B cell (primary cell): ENCODE data around the gene NUP210L. TPM values are rescaled to one million over a fixed set of nuclear protein-coding genes. Genes with fewer than 3 reads are reported as not detected.
A peak's percentile ranks its signal among the peaks of the same experiment; 100 is the strongest.

Experiments used
- ATAC-seq: fragments of 200-7000 bp; cut with Tn5 transposase; one replicate; pipeline ENCODE4 v1.10.0; 2021; ENCODE audit warnings: low read depth, mild to moderate bottlenecking, moderate number of reproducible peaks, moderate library complexity
- CTCF ChIA-PET: fragments of 350-600 bp; sonication (Branson Sonifier 250); formaldehyde crosslinking; loops from one replicate; lab custom pipeline; 2021; ENCODE audit warnings: antibody characterized with exemption, inconsistent platforms; lab: Charles Lee
- POLR2A ChIA-PET: fragments of 350-600 bp; sonication (Branson Sonifier 250); formaldehyde crosslinking; loops from one replicate; lab custom pipeline; 2021; ENCODE audit warnings: antibody characterized with exemption; lab: Charles Lee
- DNase-seq: peaks from one replicate; pipeline ENCODE4 v3.0.0; 2013
- H2AFZ ChIP-seq: 2 replicates; pipeline ENCODE4 v1.6.1; 2012; ENCODE audit warnings: mild to moderate bottlenecking, low read depth, low read length; ENCODE audit not compliant: insufficient read depth, poor library complexity, severe bottlenecking
- H3K27ac ChIP-seq, 2 donors: 1 replicate in 1 of 2; 2 replicates in 1 of 2; pipeline ENCODE4 v1.5.1; 2012 to 2013; ENCODE audit warnings: low read length in 2 of 2, mild to moderate bottlenecking in 2 of 2, moderate library complexity in 1 of 2
- H3K27me3 ChIP-seq, 4 experiments: fragments of 200-600 bp in 1 of 4; sonication (generic) in 1 of 4; replicated peaks in 1 of 4; 1 replicate in 2 of 4; 2 replicates in 2 of 4; pipeline versions ENCODE4 v1.6.1 to v1.7.0; 2013 to 2016; ENCODE audit warnings: low read length in 3 of 4, mild to moderate bottlenecking in 2 of 4, mixed read lengths in 1 of 4, moderate library complexity in 1 of 4; ENCODE audit not compliant: insufficient read depth in 4 of 4, control insufficient read depth in 3 of 4; ENCODE audit errors: control extremely low read depth in 1 of 4
- H3K36me3 ChIP-seq, 2 experiments: replicated peaks in 1 of 2; 1 replicate in 1 of 2; 2 replicates in 1 of 2; pipeline versions ENCODE4 v1.6.1 to v1.7.1; 2013; ENCODE audit warnings: low read length in 1 of 2; ENCODE audit not compliant: insufficient read depth in 2 of 2, control insufficient read depth in 1 of 2; ENCODE audit errors: control extremely low read depth in 1 of 2, extremely low read depth in 1 of 2
- H3K4me1 ChIP-seq, 2 donors: fragments of 200-600 bp in 1 of 2; sonication (generic) in 1 of 2; 1 replicate in 1 of 2; 2 replicates in 1 of 2; pipeline versions ENCODE4 v1.5.1 to v1.6.1; 2013 to 2017; ENCODE audit warnings: low read length in 2 of 2; ENCODE audit not compliant: control insufficient read depth in 2 of 2, insufficient read depth in 2 of 2
- H3K4me2 ChIP-seq: replicated peaks from 2 replicates; pipeline ENCODE3; 2012; ENCODE audit warnings: mild to moderate bottlenecking, low read depth, low read length; ENCODE audit not compliant: poor library complexity, severe bottlenecking
- H3K4me3 ChIP-seq, 5 experiments: fragments of 200-600 bp in 1 of 5; sonication (generic) in 1 of 5; 1 replicate in 3 of 5; 2 replicates in 2 of 5; pipeline versions ENCODE4 v1.5.1 to v1.7.0; 2011 to 2016; ENCODE audit warnings: low read length in 4 of 5, mild to moderate bottlenecking in 4 of 5, low read depth in 2 of 5, control low read depth in 1 of 5, moderate library complexity in 1 of 5; ENCODE audit not compliant: insufficient read depth in 1 of 5; ENCODE audit errors: control extremely low read depth in 1 of 5, extremely low read depth in 1 of 5
- H3K79me2 ChIP-seq: fragments of 200-600 bp; sonication (generic); one replicate; pipeline ENCODE4 v1.6.0; 2016; ENCODE audit warnings: low read length; ENCODE audit not compliant: control insufficient read depth, insufficient read depth
- H3K9ac ChIP-seq: fragments of 200-600 bp; sonication (generic); 2 replicates; pipeline ENCODE4 v1.6.1; 2017; ENCODE audit warnings: mild to moderate bottlenecking, low read length, moderate library complexity
- H3K9me3 ChIP-seq, 3 donors: one replicate each; pipeline versions ENCODE4 v1.6.1 to v1.7.1; 2013; ENCODE audit warnings: low read length in 2 of 3; ENCODE audit not compliant: control insufficient read depth in 2 of 3, insufficient read depth in 1 of 3; ENCODE audit errors: control extremely low read depth in 1 of 3
- H4K20me1 ChIP-seq: 2 replicates; pipeline ENCODE4 v1.6.0; 2012; ENCODE audit warnings: mild to moderate bottlenecking, low read length; ENCODE audit not compliant: insufficient read depth, control insufficient read depth, poor library complexity, severe bottlenecking
- H3K27ac Mint-ChIP-seq: one replicate; pipeline ENCODE4 v1.8.0; 2021; ENCODE audit warnings: mixed read lengths
- H3K27me3 Mint-ChIP-seq: one replicate; pipeline ENCODE4 v1.8.0; 2021; ENCODE audit warnings: mixed read lengths
- H3K4me1 Mint-ChIP-seq: one replicate; pipeline ENCODE4 v1.8.0; 2021; ENCODE audit warnings: mixed read lengths
- H3K4me3 Mint-ChIP-seq: one replicate; pipeline ENCODE4 v1.8.0; 2021; ENCODE audit warnings: mixed read lengths
- H3K9me3 Mint-ChIP-seq: one replicate; pipeline ENCODE4 v1.8.0; 2022; ENCODE audit warnings: mixed read lengths; ENCODE audit not compliant: insufficient read depth
- CTCF ChIP-seq: fragments of 200-600 bp; IDR thresholded peaks from one replicate; pipeline ENCODE4 v1.8.0; 2022; ENCODE audit warnings: antibody characterized with exemption, mild to moderate bottlenecking
- EZH2 ChIP-seq: IDR thresholded peaks from 2 replicates; pipeline ENCODE4 v1.6.1; 2012; ENCODE audit warnings: borderline replicate concordance, low read depth, mild to moderate bottlenecking, moderate library complexity, low read length; ENCODE audit not compliant: insufficient read depth, poor library complexity, severe bottlenecking
- WGBS: methylation state at CpG from one replicate; pipeline ENCODE4 v1.1.5; 2013; ENCODE audit warnings: missing lambda C conversion rate; ENCODE audit not compliant: insufficient coverage; 5-methylcytosine and 5-hydroxymethylcytosine counted together
- intact Hi-C: fragments of 100-400 bp; cut with micrococcal nuclease; formaldehyde crosslinking; loops from one replicate; pipeline ENCODE4 v1.10.0; 2022
- polyA plus RNA-seq: library from polyadenylated mRNA; depleted of rRNA; stranded (reverse); fragments of >200 nt; gene quantifications from 2 replicates; pipeline ENCODE4 v1.2.3, GENCODE V29; 2012
- total RNA-seq, 2 donors: library from RNA; stranded (reverse); fragments of 120-200 nt in 1 of 2; gene quantifications; 1 replicate in 1 of 2; 2 replicates in 1 of 2; pipeline versions ENCODE4 v1.2.3 to v1.2.4, GENCODE V29; 2013 to 2022

The NUP210L gene
- total and polyA plus RNA-seq, 2 donors (not counting 1 experiment from before 2014, with no cell fraction given) = 0.04 to 0.20 TPM

- CTCF ChIA-PET = interaction anchor here (0.7 kb wide), 1 partner anchor 85 kb away, joined by 3 read pairs; no protein-coding TSS in a partner anchor
- H3K27ac Mint-ChIP-seq = no peak overlapping the region
- intact Hi-C loops = no loop called here
- no peaks in the 10 kb centered on the region for H3K36me3 ChIP-seq
- POLR2A ChIA-PET = no interaction called here
- H3K27ac ChIP-seq = no peak overlapping the region
- H3K4me1 Mint-ChIP-seq = peaks cover 3% of the 10 kb centered on the region
- no peaks in the 10 kb centered on the region for H4K20me1 ChIP-seq
- no peak for ATAC-seq
- no peaks in the 10 kb centered on the region for H3K4me1 ChIP-seq
- TF ChIP-seq EZH2 (no peak), CTCF (peak; percentile 60)
- no peaks in the 10 kb centered on the region for H3K79me2 ChIP-seq
- no peak for DNase-seq
- no peak overlapping the region for H3K4me3 ChIP-seq
- no peak overlapping the region for H3K4me3 Mint-ChIP-seq
- H3K9me3 Mint-ChIP-seq = no peaks in the 10 kb centered on the region
- H3K9ac ChIP-seq = no peak overlapping the region
- no peaks in the 10 kb centered on the region for H3K9me3 ChIP-seq
- no peaks in the 10 kb centered on the region for H3K27me3 ChIP-seq
- no peak overlapping the region for H2AFZ ChIP-seq
- no CpG with 5 or more reads among the region's 2 CpGs for WGBS
- no peak overlapping the region for H3K4me2 ChIP-seq
- H3K27me3 Mint-ChIP-seq = no peaks in the 10 kb centered on the region
Observed at GRCh38 chr1:154145986-154146385, 8.9 kb downstream of the NUP210L start.

GRCh38 chr1:154142358-154142757 is 12.5 kb downstream of the NUP210L start:
- Mint-ChIP-seq H3K4me3 (no peak overlapping the region), H3K27ac (no peak overlapping the region), H3K9me3 (no peaks in the 10 kb centered on the region), H3K27me3 (no peaks in the 10 kb centered on the region), H3K4me1 (no peaks in the 10 kb centered on the region)
- no peaks in the 10 kb centered on the region for H3K9me3 ChIP-seq
- no peak for ATAC-seq
- H3K4me1 ChIP-seq = no peaks in the 10 kb centered on the region
- no peaks in the 10 kb centered on the region for H4K20me1 ChIP-seq
- 95% methylated on average over 6 of the region's 6 CpGs for WGBS
- H3K4me3 ChIP-seq = no peak overlapping the region
- intact Hi-C loops = no loop called here
- no peak overlapping the region for H3K4me2 ChIP-seq
- H3K27ac ChIP-seq = no peak overlapping the region
- H3K27me3 ChIP-seq = no peaks in the 10 kb centered on the region
- ChIA-PET CTCF (no interaction called here), POLR2A (no interaction called here)
- no peak overlapping the region for H3K9ac ChIP-seq
- no peaks in the 10 kb centered on the region for H3K79me2 ChIP-seq
- no peak for DNase-seq
- H2AFZ ChIP-seq = no peak overlapping the region
- no peak for TF ChIP-seq CTCF
- TF ChIP-seq EZH2 = no peak
- H3K36me3 ChIP-seq = no peaks in the 10 kb centered on the region
